EH (cell line): ENCODE results near the gene SMPX.
A peak's percentile ranks its signal among the peaks of the same experiment; 100 is the strongest.

ENCODE experiments used
- DNase-seq: peaks from one replicate; pipeline ENCODE4 v3.0.0-alpha.2; 2015; ENCODE audit warnings: low read depth

Gene SMPX

GRCh38 chrX:21744060-21744459 is 13.9 kb downstream of the SMPX start:
- no peak for DNase-seq

GRCh38 chrX:21741869-21742701 is 15.8 kb downstream of the SMPX start:
- no peak for DNase-seq

GRCh38 chrX:21741364-21741763 is 16.6 kb downstream of the SMPX start:
- DNase-seq = no peak

DNA sequence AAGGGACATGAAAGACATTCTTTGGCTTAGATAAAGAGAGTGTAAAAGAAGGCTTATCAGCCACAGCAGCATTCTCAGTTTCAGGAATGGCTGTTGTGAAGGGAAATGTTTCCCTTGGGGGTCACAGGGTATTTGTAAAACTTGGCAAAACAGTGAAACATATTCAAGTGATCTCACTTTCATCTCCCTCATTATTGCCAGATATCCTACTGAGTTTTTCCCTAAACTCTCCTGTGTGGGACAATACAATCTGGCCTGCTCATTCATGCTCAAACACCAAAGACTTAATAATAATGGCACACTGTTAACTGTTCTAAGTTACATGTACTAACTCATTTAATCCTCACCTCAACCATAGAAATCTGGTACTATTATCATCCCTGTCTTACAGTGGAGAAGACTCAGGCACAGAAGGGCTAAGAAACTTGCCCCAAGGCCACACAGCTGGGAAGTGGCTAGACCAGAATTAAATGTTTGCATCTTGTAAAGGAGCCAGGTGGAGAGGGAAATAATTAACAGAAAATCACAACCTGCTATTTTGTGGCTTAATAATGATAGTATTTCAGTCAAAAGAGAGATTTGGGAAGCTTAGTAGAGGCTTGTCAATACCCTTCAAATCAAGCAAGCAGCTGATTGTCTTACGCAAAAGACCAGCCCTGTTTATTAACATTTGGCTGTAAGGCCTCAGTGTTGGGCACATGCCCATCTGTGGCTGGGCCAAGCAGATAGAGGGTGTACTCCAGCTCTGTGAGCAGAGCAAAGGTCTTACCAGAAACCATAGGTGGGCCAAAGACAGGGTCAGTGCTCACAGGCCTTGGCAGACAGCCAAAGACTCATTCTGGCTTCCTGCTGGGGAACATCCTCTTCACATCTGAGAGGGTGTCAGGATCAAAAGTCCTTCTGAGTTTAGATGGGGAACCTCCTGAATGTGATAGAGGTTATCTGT is 17.3 kb downstream of the SMPX start:
- DNase-seq = no peak

GRCh38 chrX:21738950-21739287 is 19.0 kb downstream of the SMPX start:
- DNase-seq = no peak

- no peak for DNase-seq
Measured at GRCh38 chrX:21738210-21738949, 19.5 kb downstream of the SMPX start.

DNA sequence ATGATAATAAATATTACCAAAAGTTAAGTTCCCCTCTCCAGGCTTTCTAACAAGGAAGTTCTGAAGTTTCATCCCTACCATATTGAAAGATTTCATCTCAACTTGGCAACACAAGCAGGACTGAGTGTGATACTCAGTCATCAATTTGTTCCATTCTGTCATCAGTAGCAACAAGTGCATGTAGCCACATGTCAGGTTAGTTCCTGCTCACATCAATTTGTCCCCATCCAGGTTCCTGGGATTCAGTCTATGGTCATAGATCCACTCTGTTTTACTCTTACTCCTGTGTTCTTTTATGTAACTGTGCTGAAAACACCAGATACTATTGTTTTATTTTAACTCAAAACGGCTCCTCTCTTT is 22.2 kb downstream of the SMPX start:
- no peak for DNase-seq

- DNase-seq = peak; percentile 46
Measured at GRCh38 chrX:21735038-21735767, 22.7 kb downstream of the SMPX start.

GRCh38 chrX:21734175-21734574 is 23.7 kb downstream of the SMPX start:
- no peak for DNase-seq

DNA sequence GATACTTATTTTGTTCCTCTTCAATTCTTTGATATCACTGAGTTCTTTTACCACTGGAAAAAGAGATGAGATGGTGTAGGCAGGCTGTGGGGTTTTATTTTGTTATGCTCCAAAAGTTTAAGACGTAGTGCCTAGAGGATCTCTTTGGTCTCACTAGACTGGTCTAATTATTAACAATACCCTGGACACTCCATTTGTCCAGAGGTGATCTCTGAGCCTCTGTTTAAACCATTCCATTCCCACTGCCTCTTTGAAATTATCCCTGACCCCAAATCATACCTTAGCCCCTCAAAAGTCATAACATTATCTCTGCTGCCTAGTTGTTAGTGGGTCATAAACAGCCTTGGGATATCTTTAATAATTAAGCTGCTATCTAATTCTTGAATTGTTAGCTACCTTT is 24.2 kb downstream of the SMPX start:
- DNase-seq = no peak

DNA sequence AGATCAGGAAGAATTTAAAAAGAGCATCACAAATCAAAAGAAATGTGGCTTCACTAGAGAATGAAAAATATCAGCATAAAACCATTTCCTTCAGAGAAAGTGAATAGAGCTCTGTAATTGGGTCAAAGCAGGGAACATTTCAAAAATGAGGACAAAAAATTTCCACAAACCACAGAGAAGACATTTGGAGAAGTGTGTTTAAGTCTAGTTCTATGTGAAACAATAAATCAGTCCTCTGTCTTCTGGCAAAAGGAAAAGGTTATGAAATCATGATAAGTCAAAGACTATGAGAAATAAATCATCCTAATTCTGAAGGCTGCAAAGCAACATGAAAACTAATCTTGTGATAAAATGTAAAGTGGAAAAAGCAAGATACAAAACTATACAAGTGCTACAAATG is 27.9 kb downstream of the SMPX start:
- DNase-seq = no peak

- no peak for DNase-seq
Measured at GRCh38 chrX:21728276-21728968, 29.5 kb downstream of the SMPX start.

- DNase-seq = no peak
Measured at GRCh38 chrX:21725916-21726315, 32.0 kb downstream of the SMPX start.

DNA sequence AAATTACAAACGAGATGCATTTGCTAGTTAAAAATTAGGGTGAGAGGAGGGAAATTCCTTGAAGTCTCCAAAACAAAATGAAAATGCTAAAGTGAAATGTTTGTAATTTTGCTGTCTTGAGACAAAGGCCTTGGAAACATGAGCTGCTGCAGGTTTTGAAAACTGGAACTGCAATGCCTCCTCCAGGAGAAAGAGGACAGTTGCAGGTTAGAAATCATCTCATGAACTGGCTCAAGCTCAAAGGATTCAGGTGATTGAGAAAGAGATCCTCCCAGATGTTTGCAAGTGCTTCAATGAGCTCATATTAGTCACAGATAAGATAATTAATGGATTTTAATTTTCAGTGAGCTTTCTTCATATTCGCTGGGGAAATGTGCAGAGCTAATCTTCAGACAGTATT is 32.4 kb downstream of the SMPX start:
- peak; percentile 49 for DNase-seq

DNA sequence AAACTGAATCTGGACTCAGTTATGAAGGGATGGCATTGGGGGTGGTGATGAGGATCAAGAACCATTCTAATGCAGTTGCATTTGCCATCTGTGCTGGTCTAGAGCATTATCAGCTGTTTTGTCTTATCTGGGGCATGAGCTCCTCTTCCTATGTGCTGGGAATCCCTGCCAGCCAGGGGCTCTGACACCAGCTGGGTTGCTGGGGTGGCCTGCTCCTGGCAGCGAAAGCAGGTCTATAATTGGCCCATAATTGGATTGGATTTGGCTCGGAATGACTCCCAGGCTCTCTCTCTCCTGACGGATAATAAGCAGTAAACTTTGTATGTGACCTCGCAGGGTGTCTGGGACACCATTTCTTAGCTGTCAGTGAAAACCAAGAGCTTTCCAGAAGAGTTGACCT is 34.1 kb downstream of the SMPX start:
- no peak for DNase-seq

DNA sequence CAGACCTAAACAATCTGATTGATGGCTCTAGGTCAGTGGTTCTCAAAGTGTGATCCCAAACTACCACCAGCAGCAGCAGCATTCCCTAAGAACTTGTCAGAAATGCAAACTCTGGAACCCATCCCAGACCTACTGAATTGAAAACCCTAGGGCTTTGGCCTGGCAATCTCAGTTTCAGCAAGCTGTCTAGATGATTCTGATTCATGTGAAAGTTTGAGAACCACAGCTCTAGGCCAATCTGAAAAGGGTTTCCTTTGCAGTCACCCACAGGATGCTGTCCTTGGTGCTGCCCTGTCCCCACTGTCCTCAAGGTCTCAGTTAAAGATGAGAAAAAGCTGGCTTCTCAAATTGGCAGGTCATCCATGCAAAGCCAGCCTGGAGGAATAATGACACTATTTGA is 34.8 kb downstream of the SMPX start:
- peak; percentile 57 for DNase-seq

DNA sequence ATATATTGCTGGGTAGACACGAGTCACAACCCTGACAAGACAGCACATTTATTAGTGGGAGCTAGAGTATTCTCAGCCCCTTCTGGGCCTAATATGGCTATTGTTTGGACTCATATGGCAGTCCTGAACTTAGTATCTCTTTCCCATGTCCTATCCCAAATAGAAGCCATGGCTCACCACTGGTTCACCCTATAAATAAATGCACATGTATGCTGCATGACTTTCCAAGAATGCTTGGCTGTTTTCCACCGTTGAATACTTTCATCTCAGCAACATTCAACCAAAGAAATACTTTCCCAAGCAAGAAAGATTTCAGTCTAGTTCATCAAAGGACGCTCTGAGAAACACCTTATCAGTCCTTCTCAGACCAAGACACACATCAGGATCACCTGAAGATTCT is 36.7 kb downstream of the SMPX start:
- DNase-seq = peak; percentile 49

DNA sequence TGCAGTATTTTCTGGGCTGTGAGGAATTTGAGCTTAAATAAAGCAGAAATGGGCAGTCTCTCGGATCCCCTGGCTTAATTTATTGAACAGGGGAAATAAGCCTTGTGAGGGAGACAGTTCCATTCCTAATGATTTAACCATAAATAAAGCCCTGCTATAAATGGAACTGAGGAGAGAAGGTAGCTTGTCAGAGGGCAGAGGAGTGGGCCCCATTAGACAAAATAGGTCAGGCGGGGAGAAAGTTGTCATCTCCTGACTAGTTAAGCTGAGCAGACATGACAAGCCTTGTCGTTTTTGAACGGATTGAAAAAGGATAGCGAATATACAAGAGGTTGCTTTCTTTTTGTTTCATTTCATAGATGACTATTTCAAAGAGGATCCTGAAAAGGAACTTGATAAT is 39.3 kb downstream of the SMPX start:
- no peak for DNase-seq

- no peak for DNase-seq
Measured at GRCh38 chrX:21717802-21718201, 40.1 kb downstream of the SMPX start.

DNA sequence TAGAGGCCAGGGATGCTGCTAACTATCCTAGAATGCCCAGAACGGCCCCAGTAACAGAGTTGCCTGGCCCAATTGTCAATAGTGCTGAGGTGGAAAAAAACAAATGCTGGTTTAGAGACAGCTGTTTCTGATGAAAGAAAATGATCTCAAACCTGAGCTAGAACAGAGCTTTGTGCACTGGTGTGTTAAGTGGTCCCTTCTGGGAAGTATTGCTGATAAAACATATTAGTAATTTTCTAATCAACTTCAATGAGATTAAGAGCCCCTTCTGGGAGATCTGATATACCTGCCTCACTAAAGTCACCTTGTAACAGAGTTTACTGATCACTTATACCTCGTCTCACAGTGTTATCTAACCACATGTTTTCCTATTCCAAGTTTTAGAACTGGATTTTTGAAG is 42.1 kb downstream of the SMPX start:
- no peak for DNase-seq

DNA sequence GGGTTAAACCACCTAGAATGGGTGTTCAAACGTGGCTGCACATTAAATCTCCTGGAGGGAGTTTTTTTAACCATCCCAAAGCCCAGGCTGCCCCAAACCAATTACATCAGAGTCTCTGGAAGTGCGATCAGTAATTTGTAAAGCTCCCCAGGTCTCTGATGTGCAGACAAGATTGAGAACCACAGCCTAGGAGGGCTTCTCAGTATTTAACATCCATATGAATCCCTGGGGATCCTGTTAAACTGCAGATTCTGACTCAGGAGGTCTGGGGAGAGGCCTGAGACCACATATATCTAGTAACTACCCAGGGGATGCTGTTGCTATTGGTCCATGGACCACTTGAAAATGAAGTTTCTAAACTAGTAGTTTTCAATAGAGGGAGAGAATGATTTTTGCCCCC is 42.6 kb downstream of the SMPX start:
- no peak for DNase-seq
